Caco-2 (cell line): Measurements from ENCODE around the gene SLC7A6OS. TPM values are rescaled to one million over a fixed set of nuclear protein-coding genes. Genes with fewer than 3 reads are reported as not detected.

Experiments used
- BruUV-seq: library from RNA; stranded (reverse); fragments of 400-500 nt; replicated peaks from 2 replicates; lab custom pipeline; 2021; lab: Mats Ljungman, UMichigan
- CTCF ChIA-PET: fragments of 300-600 bp; sonication (Branson Sonifier 250); formaldehyde crosslinking; loops from one replicate; lab custom pipeline; 2022; ENCODE audit warnings: antibody characterized with exemption; lab: Charles Lee
- POLR2A ChIA-PET: fragments of 300-600 bp; sonication (Branson Sonifier 250); formaldehyde crosslinking; loops from one replicate; lab custom pipeline; 2022; ENCODE audit warnings: antibody characterized with exemption; lab: Charles Lee
- DNase-seq, 2 experiments: peaks; one replicate each; pipeline versions ENCODE4 v3.0.0 to v3.0.0-alpha.2; 2020 to 2022
- H3K27me3 ChIP-seq: replicated peaks from 2 replicates; pipeline ENCODE4 v1.6.0; 2011; ENCODE audit warnings: low read length; ENCODE audit not compliant: control insufficient read depth, insufficient read depth
- H3K36me3 ChIP-seq: 2 replicates; pipeline ENCODE4 v1.5.1; 2011; ENCODE audit warnings: low read length; ENCODE audit not compliant: control insufficient read depth, insufficient read depth
- H3K4me1 ChIP-seq: fragments of 250-450 bp; sonication (Bioruptor Pico); 2 replicates; pipeline ENCODE4 v1.5.1; 2020; ENCODE audit warnings: mild to moderate bottlenecking
- H3K4me3 ChIP-seq: 2 replicates; pipeline ENCODE4 v1.5.1; 2011; ENCODE audit warnings: low read depth, mild to moderate bottlenecking, control low read depth, low read length
- H3K9me3 ChIP-seq: fragments of 250-450 bp; sonication (Bioruptor Pico); 2 replicates; pipeline ENCODE4 v1.5.1; 2020; ENCODE audit warnings: mild to moderate bottlenecking, moderate library complexity
- H3K27ac Mint-ChIP-seq: one replicate; pipeline ENCODE4 v1.8.0; 2022; ENCODE audit warnings: mixed read lengths; ENCODE audit not compliant: unreplicated experiment
- H3K27me3 Mint-ChIP-seq: one replicate; pipeline ENCODE4 v1.8.0; 2022; ENCODE audit warnings: mixed read lengths; ENCODE audit not compliant: insufficient read depth, unreplicated experiment
- H3K36me3 Mint-ChIP-seq: one replicate; pipeline ENCODE4 v1.8.0; 2022; ENCODE audit warnings: mild to moderate bottlenecking, mixed read lengths; ENCODE audit not compliant: insufficient read depth, unreplicated experiment
- H3K4me1 Mint-ChIP-seq: one replicate; pipeline ENCODE4 v1.8.0; 2022; ENCODE audit warnings: low read depth, mixed read lengths; ENCODE audit not compliant: unreplicated experiment
- H3K4me3 Mint-ChIP-seq: one replicate; pipeline ENCODE4 v1.8.0; 2022; ENCODE audit warnings: mild to moderate bottlenecking, moderate library complexity, mixed read lengths; ENCODE audit not compliant: unreplicated experiment
- H3K9me3 Mint-ChIP-seq: one replicate; pipeline ENCODE4 v1.8.0; 2022; ENCODE audit warnings: mixed read lengths; ENCODE audit not compliant: unreplicated experiment
- intact Hi-C: fragments of 100-400 bp; cut with micrococcal nuclease; formaldehyde crosslinking; loops from one replicate; pipeline ENCODE4 v1.10.0; 2022; ENCODE audit not compliant: unreplicated experiment
- total RNA-seq: library from RNA; stranded (reverse); gene quantifications from 2 replicates; pipeline ENCODE4 v1.2.3, GENCODE V29; 2022
- TF ChIP-seq, protein P1 (sequence below), 2 experiments: fragments of 200-600 bp in 1 of 2; IDR thresholded peaks; 1 replicate in 1 of 2; 2 replicates in 1 of 2; pipeline versions ENCODE4 v1.5.1 to v1.8.0; 2011 to 2022; ENCODE audit warnings: antibody characterized with exemption in 1 of 2, control low read depth in 1 of 2, inconsistent platforms in 1 of 2, low read depth in 1 of 2, low read length in 1 of 2, mild to moderate bottlenecking in 1 of 2, moderate library complexity in 1 of 2; ENCODE audit not compliant: insufficient read depth in 1 of 2, severe bottlenecking in 1 of 2, unreplicated experiment in 1 of 2

The SLC7A6OS gene
- total RNA-seq, 1 experiment from 2014 or later = 34.0 TPM

- no peak for DNase-seq
- Mint-ChIP-seq H3K27ac (no peak overlapping the region), H3K27me3 (no peaks in the 10 kb centered on the region), H3K4me3 (no peak overlapping the region), H3K36me3 (peaks cover 92% of the 10 kb centered on the region), H3K9me3 (no peaks in the 10 kb centered on the region), H3K4me1 (peaks cover 28% of the 10 kb centered on the region)
- H3K9me3 ChIP-seq = no peaks in the 10 kb centered on the region
- TF ChIP-seq, protein P1, sequence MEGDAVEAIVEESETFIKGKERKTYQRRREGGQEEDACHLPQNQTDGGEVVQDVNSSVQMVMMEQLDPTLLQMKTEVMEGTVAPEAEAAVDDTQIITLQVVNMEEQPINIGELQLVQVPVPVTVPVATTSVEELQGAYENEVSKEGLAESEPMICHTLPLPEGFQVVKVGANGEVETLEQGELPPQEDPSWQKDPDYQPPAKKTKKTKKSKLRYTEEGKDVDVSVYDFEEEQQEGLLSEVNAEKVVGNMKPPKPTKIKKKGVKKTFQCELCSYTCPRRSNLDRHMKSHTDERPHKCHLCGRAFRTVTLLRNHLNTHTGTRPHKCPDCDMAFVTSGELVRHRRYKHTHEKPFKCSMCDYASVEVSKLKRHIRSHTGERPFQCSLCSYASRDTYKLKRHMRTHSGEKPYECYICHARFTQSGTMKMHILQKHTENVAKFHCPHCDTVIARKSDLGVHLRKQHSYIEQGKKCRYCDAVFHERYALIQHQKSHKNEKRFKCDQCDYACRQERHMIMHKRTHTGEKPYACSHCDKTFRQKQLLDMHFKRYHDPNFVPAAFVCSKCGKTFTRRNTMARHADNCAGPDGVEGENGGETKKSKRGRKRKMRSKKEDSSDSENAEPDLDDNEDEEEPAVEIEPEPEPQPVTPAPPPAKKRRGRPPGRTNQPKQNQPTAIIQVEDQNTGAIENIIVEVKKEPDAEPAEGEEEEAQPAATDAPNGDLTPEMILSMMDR (IDR thresholded peaks at IDR 0.05; ENCODE audit: insufficient read depth in 1 of 2, low read depth in 1 of 2, low read length in 1 of 2, severe bottlenecking in 1 of 2, unreplicated experiment in 1 of 2) = no peak
- ChIA-PET CTCF (no interaction called here), POLR2A (no interaction called here)
- intact Hi-C loops = loop anchor here (5.0 kb wide), 2 partner anchors 238 to 258 kb away; partner anchors contain the start of gene NFATC3
- no TSS peak for BruUV-seq
- no peaks in the 10 kb centered on the region for H3K27me3 ChIP-seq
- H3K36me3 ChIP-seq = no peaks in the 10 kb centered on the region
- no peak overlapping the region for H3K4me3 ChIP-seq
- peaks cover 43% of the 10 kb centered on the region for H3K4me1 ChIP-seq
Observed at GRCh38 chr16:68324780-68325357, 14.1 kb upstream of the SLC7A6OS start.

DNA sequence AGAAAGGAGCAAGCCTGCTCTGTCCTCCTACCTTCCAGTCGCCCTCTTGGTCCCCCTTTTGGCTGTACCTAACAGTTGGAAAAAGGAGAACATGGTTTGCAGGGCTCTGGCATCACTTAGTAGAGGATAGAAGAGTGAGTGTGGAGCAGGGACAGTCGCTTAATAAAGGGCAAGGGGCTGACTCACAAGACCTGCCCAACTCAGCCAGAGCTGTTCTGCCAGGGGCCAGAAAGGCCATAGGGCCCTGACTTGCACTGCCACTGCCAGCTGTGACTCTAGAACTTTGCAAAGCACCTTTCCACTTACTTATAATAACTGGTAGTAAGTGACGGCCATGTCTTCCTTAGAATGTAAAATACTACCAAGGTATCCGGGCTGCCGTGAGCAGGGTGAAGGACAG lies 13.6 kb upstream of the SLC7A6OS start:
- Histone ChIP-seq H3K4me3 (no peak overlapping the region), H3K9me3 (no peaks in the 10 kb centered on the region), H3K36me3 (no peaks in the 10 kb centered on the region), H3K27me3 (no peaks in the 10 kb centered on the region), H3K4me1 (peaks cover 38% of the 10 kb centered on the region)
- ChIA-PET POLR2A (no interaction called here), CTCF (no interaction called here)
- H3K27ac Mint-ChIP-seq = no peak overlapping the region
- H3K4me1 Mint-ChIP-seq = peaks cover 28% of the 10 kb centered on the region
- no peak for DNase-seq
- no peaks in the 10 kb centered on the region for H3K9me3 Mint-ChIP-seq
- BruUV-seq = no TSS peak
- intact Hi-C loops = no loop called here
- H3K27me3 Mint-ChIP-seq = no peaks in the 10 kb centered on the region
- TF ChIP-seq, protein P1 (IDR thresholded peaks at IDR 0.05; ENCODE audit: insufficient read depth in 1 of 2, low read depth in 1 of 2, low read length in 1 of 2, severe bottlenecking in 1 of 2, unreplicated experiment in 1 of 2) = no peak
- no peak overlapping the region for H3K4me3 Mint-ChIP-seq
- H3K36me3 Mint-ChIP-seq = peaks cover 92% of the 10 kb centered on the region

DNA sequence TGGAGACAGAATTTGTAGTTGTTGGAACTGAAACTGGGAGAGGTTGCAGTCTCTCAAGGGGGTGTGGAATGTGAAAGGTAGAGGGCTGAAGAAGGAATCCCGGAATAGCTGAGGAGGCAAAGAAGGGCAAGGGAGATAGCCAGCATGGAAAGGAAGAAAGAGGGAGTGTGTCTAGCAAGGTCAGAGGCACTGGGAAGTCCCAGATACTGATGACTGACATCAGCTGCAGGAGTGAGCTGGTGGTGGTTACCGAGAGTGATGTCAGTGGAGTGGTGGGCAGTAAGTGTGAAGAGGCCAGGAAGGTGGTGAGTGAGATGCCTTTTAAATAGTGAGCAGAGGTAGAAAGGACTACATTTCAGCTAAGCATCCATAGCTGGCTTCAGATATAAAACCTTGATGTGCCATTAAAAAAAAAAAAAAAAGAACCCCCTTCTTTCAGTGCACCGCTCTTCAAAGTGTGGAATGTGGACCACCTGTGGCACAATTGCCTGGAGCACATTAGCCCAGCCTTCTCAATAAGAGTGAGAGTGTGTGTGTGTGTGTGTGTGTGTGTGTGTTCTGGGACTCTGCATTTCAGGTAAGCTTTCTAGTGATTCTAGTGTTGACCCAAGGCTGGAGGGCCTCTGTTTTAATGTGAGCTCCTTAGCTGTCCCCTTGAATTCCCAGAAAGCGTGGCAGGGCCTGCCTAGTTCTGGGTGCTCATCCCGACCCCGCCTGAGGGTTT lies 8.6 kb upstream of the SLC7A6OS start:
- no peak overlapping the region for H3K4me3 Mint-ChIP-seq

More for the DNA sequence above, 8.6 kb upstream of the SLC7A6OS start:
- H3K9me3 ChIP-seq = no peaks in the 10 kb centered on the region
- no peak for DNase-seq
- peak overlapping the region; percentile 48 for H3K27ac Mint-ChIP-seq
- H3K27me3 Mint-ChIP-seq = no peaks in the 10 kb centered on the region
- intact Hi-C loops = no loop called here
- no peaks in the 10 kb centered on the region for H3K9me3 Mint-ChIP-seq
- no peaks in the 10 kb centered on the region for H3K27me3 ChIP-seq
- TF ChIP-seq, protein P1 (IDR thresholded peaks at IDR 0.05; ENCODE audit: insufficient read depth in 1 of 2, low read depth in 1 of 2, low read length in 1 of 2, severe bottlenecking in 1 of 2, unreplicated experiment in 1 of 2) = no peak
- POLR2A ChIA-PET = interaction anchor here (0.6 kb wide), 1 partner anchor 8 kb away, joined by 4 read pairs; no protein-coding TSS in a partner anchor
- H3K36me3 ChIP-seq = peaks cover 4% of the 10 kb centered on the region
- no peak overlapping the region for H3K4me3 ChIP-seq
- H3K36me3 Mint-ChIP-seq = peaks cover 97% of the 10 kb centered on the region
- peaks cover 33% of the 10 kb centered on the region for H3K4me1 Mint-ChIP-seq
- CTCF ChIA-PET = interaction anchor here (0.6 kb wide), 1 partner anchor 225 kb away, joined by 3 read pairs; no protein-coding TSS in a partner anchor
- H3K4me1 ChIP-seq = peaks cover 7% of the 10 kb centered on the region; the same call in 1 of the 2 replicates
- no TSS peak for BruUV-seq
